ENCODE results near the gene PPL. TPM values are rescaled to one million over a fixed set of nuclear protein-coding genes. Genes with fewer than 3 reads are reported as not detected.

PPL gene
- total RNA-seq, 1 experiment from 2014 or later: 56.4 TPM

DNA sequence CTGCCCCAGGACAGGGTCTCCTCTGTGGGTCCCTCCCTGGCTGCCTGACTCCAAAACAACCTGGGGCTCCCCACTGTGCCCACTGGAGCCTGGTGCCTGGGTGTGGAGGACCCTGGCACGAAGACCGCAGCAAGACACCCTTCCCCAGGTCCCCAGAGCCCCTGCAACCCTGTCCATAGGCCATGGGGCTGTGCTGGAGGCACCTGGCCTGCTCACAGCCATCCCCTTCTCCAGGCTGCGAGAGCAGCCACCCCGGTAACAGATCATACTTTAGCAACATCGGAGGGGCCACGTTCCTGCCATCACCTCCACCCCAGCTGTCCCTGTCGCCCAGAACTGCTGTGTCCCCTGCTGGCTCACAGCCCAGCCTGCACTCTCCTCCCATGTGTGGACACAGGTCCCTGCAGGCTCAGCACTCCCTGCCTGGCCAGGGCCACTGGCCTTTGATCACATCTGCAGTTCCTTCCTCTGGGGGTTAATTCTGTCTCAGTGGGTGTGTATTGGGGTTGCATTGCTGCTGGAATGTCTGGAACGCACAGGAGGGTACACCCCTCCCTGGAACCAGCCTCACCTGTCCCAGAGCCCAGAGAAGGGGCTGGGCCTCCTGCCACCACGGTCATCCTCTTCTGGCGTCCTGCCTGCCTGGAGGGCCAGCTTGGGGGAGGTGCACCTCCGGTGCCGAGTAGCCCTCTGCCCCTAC is 12.2 kb downstream of the PPL start:
- Histone ChIP-seq H3K36me3 (ENCODE audit: control insufficient read depth in 1 of 2, insufficient read depth in 2 of 2, low read length in 2 of 2) (peaks cover 0 to 13% of the 10 kb centered on the region in 2 experiments; a peak in 1 of 4 replicates), H3K4me1 (ENCODE audit: control insufficient read depth in 1 of 2, insufficient read depth in 2 of 2, low read length in 2 of 2) (peaks cover 8 to 23% of the 10 kb centered on the region in 2 experiments), H4K20me1 (ENCODE audit: insufficient read depth) (no peaks in the 10 kb centered on the region), H2AFZ (ENCODE audit: low read depth, low read length, poor library complexity, severe bottlenecking) (no peak overlapping the region), H3K27me3 (ENCODE audit: insufficient read depth, low read length) (no peaks in the 10 kb centered on the region), H3K27ac (ENCODE audit: low read depth, low read length) (no peak overlapping the region), H3K4me3 (replicated peaks in 1 of 2; ENCODE audit: low read depth in 1 of 2, low read length in 2 of 2) (no peak overlapping the region), H3K9ac (ENCODE audit: low read length) (no peak overlapping the region), H3K9me3 (ENCODE audit: control insufficient read depth in 1 of 2, insufficient read depth in 1 of 2, low read depth in 1 of 2, low read length in 2 of 2) (peaks cover 4 to 13% of the 10 kb centered on the region in 2 experiments; a peak in 2 of 4 replicates), H3K79me2 (ENCODE audit: insufficient read depth, low read length) (no peaks in the 10 kb centered on the region; the same call in 1 of the 2 replicates), H3K9me2 (ENCODE audit: insufficient read depth) (no peaks in the 10 kb centered on the region), H3K4me2 (ENCODE audit: low read length) (peak overlapping the region; percentile 22)
- intact Hi-C loops (cut with micrococcal nuclease): no loop called here
- TF ChIP-seq, protein P1, sequence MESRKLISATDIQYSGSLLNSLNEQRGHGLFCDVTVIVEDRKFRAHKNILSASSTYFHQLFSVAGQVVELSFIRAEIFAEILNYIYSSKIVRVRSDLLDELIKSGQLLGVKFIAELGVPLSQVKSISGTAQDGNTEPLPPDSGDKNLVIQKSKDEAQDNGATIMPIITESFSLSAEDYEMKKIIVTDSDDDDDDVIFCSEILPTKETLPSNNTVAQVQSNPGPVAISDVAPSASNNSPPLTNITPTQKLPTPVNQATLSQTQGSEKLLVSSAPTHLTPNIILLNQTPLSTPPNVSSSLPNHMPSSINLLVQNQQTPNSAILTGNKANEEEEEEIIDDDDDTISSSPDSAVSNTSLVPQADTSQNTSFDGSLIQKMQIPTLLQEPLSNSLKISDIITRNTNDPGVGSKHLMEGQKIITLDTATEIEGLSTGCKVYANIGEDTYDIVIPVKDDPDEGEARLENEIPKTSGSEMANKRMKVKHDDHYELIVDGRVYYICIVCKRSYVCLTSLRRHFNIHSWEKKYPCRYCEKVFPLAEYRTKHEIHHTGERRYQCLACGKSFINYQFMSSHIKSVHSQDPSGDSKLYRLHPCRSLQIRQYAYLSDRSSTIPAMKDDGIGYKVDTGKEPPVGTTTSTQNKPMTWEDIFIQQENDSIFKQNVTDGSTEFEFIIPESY (IDR thresholded peaks at IDR 0.05; ENCODE audit: extremely low read depth, insufficient replicate concordance, low read length): no peak
- TF ChIP-seq YY1 (IDR thresholded peaks at IDR 0.05; ENCODE audit: extremely low read depth, insufficient replicate concordance, low read depth, low read length): no peak
- TF ChIP-seq EZH2phosphoT487 (IDR thresholded peaks at IDR 0.05; ENCODE audit: borderline replicate concordance): no peak
- TF ChIP-seq RAD21 (IDR thresholded peaks at IDR 0.05; ENCODE audit: low read depth): no peak
- no peak for TF ChIP-seq SIN3A (IDR thresholded peaks at IDR 0.05; ENCODE audit: low read depth)
- no peak for TF ChIP-seq REST (IDR thresholded peaks at IDR 0.05; ENCODE audit: low read depth)
- TF ChIP-seq ZFX (IDR thresholded peaks at IDR 0.05): no peak
- TF ChIP-seq MAX (IDR thresholded peaks at IDR 0.05): no peak
- no peak for TF ChIP-seq CEBPB (IDR thresholded peaks at IDR 0.05; ENCODE audit: low read depth)
- TF ChIP-seq ELF1 (IDR thresholded peaks at IDR 0.05; ENCODE audit: borderline replicate concordance, low read depth): no peak
- no peak for TF ChIP-seq ZNF274 (IDR thresholded peaks at IDR 0.05; ENCODE audit: low read depth, low read length)
- no peak for TF ChIP-seq FOSL1 (IDR thresholded peaks at IDR 0.05; ENCODE audit: low read depth)
- TF ChIP-seq POLR2A (IDR thresholded peaks at IDR 0.05; ENCODE audit: borderline replicate concordance, extremely low read depth, insufficient read depth, insufficient read length): no peak
- TF ChIP-seq POLR2AphosphoS5 (IDR thresholded peaks at IDR 0.05; ENCODE audit: low read depth, low read length): no peak
- TF ChIP-seq TCF7L2 (IDR thresholded peaks at IDR 0.05; ENCODE audit: borderline replicate concordance, extremely low read depth, insufficient read depth, insufficient read length): no peak
- no peak for TF ChIP-seq ATF3 (IDR thresholded peaks at IDR 0.05)
- TF ChIP-seq EGR1 (IDR thresholded peaks at IDR 0.05; ENCODE audit: low read depth): no peak
- no peak for TF ChIP-seq EZH2 (IDR thresholded peaks at IDR 0.05)
- no peak for TF ChIP-seq CBX3 (IDR thresholded peaks at IDR 0.05; ENCODE audit: low read depth)
- POLR2A ChIA-PET: no interaction called here
- no peak for DNase-seq (ENCODE audit: low read depth, low spot score)
- peak; percentile 69 for ATAC-seq
- RAD21 ChIA-PET (ENCODE audit: low non-redundant PET in 1 of 2, low total read pairs in 2 of 2, uncharacterized antibody in 2 of 2, unreplicated experiment in 2 of 2): no interaction called here
- no TSS peak for BruUV-seq (replicated peaks)
- CTCF ChIA-PET: no interaction called here
